Effector CD8-positive, alpha-beta T cell (primary cell): Measurements from ENCODE around the gene C3orf70.

Experiments
- DNase-seq: peaks from one replicate; lab custom pipeline; 2025; lab: John Stamatoyannopoulos, UW

C3orf70 gene

GRCh38 chr3:185051801-185052200 lies 101.1 kb downstream of the C3orf70 start:
- no peak for DNase-seq

- no peak for DNase-seq
Observed at GRCh38 chr3:185049710-185050109, 103.2 kb downstream of the C3orf70 start.

DNA sequence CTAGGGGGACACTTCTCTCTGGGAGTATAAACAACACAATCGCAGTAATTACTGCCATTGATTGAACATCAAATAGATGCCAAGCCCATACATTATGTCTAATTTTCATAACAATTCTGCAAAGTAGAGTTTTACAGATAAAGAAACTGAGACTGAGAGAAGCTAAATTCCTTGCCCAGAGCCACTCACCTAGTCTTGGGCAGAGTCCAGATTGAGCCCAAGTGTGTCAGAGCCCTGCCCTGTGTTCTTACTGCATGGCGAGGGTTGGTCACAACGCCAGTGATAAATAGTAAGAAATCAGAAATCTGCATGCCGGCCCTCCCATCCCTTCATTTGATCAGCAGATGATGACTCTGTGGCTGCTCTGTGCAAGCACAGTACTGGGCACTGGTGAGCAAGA lies 106.3 kb downstream of the C3orf70 start:
- no peak for DNase-seq

GRCh38 chr3:185046164-185046515 lies 106.7 kb downstream of the C3orf70 start:
- no peak for DNase-seq

DNA sequence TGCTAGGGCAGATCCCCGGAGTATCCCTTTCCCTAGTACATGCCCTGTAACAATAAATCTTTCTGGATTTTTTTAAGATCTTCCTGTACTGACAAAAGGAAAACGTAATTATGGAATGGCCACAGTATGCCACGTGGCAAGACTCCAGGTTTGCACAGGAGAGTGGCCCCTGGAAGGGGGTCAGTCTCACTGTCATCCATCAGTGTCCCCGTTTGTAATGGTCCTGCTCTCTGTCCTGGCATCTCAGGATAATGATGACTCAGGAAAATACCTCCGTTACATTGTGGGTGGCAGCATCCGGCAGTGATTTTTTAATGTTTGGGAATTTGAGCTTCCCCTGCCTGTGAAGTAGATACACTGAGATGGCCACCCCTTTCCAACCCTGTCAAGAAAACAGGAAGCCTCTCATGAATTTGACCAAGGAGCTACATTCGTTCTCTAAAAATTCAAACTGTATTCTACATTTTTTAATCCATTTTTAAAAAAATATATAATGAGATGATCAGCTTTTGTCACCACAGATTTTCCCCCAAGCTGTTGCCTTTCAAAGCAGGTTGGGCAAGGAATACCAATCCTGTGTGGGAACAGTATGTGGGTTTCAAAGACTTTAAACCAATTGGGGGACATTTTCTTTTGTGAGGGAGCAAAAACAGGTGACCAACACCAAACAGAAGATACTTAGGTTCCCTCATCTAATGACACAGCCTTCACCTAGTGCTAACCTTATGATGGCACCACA lies 110.4 kb downstream of the C3orf70 start:
- no peak for DNase-seq

DNA sequence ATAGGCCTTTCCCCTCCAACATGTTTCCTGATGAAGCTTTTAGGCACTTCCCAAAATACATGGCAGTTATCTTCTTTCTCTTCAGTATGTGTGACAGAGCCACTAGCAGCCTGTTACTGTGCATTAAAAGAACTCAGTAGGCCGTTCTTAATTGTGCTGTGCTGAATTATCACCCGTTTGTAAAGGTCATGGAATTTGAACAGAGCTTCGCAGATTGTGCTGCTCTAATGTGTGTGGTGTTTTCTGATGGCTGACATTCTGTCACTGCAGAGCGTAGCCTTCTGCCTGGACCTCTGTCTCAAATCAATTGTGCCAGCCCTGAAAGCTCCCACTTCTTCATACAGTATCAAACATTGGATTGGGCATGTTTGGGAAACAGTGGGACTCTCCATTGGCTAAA lies 111.3 kb downstream of the C3orf70 start:
- no peak for DNase-seq

GRCh38 chr3:185040425-185040824 lies 112.4 kb downstream of the C3orf70 start:
- no peak for DNase-seq

DNA sequence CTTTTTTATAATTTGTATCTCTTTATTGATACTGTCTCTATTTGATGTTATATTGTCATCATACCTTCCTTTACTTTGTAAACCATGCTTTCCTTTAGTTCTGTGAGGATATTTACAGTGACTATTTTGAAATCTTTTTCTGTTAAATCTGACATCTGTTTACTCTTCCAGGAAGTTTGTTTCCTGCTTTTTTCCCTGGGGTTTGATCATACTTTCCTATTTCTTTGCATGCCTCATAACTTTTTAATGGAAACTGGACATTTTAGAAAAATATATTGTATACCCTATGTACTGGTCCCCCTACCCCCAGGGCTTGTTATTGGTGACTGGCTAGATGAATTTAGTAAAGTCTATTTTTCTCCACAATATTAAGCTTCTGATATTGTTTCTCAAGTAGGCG lies 115.1 kb downstream of the C3orf70 start:
- DNase-seq: no peak

GRCh38 chr3:185030951-185031350 lies 121.9 kb downstream of the C3orf70 start:
- DNase-seq: no peak

GRCh38 chr3:185030399-185030798 lies 122.5 kb downstream of the C3orf70 start:
- no peak for DNase-seq

DNA sequence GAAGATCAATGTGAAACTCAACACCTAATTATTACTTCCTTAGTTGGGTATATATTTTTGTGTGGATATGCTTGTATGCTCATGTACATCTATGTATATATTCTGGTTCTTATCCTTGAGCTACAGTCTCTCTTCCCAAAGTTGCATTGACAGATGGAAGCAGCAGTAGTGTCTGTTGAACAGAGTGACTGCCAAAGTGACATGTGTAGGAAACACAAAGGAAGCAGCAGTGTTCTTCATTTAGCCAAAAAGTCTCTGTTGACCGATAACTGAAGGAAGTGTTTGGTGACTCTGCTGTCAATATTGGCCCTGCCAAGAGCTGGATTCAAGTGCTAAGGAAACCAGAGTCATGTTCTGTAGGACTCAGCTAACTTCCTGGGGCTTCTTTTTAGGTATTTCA lies 123.8 kb downstream of the C3orf70 start:
- no peak for DNase-seq

DNA sequence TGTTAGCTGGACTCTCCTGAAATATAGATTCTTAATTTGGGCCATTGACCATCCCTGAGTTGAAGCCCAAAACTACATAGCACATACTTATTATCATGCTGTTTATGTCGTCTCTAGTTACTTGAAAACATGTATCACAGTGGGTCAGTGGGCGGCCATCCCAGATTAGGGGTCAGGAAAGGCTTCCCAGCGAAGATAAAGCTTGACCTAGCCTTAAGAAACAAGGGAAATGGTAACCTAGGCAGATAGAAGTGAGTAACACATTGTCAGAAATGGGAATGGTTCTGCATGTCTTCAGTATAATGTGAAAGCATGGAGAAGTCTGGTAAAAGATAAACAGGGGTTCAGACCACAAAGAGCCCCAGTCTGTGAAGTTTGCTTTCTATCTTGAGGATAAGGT lies 124.7 kb downstream of the C3orf70 start:
- no peak for DNase-seq
